ENCODE data around the gene ABAT.

GRCh38 chr16:8733849-8734540 lies 59.6 kb downstream of the ABAT start:
- TF ChIP-seq CTCF (IDR thresholded peaks at IDR 0.05; ENCODE audit: low read depth, low read length): no peak
- no peak for TF ChIP-seq EZH2phosphoT487 (IDR thresholded peaks at IDR 0.05; ENCODE audit: low read depth)
